Fibroblast of mammary gland (primary cell): ENCODE data around the gene EP400.
"Not testable (repeated sequence)": the region's sequence is repeated elsewhere in the genome, so short reads cannot be mapped to it uniquely, and the experiment has no call there.

Experiments used
- DNase-seq: peaks from one replicate; pipeline ENCODE4 v3.0.0-alpha.2; 2010; ENCODE audit warnings: low read depth
- H3K4me3 ChIP-seq: 2 replicates; pipeline ENCODE4 v1.5.1; 2011; ENCODE audit warnings: low read depth, mild to moderate bottlenecking, low read length, moderate library complexity; ENCODE audit not compliant: control insufficient read depth
- CTCF ChIP-seq: conservative IDR thresholded peaks from 2 replicates; pipeline ENCODE4 v1.5.1; 2011; ENCODE audit warnings: low read depth, low read length, inconsistent platforms; ENCODE audit not compliant: control insufficient read depth, insufficient read depth

Gene EP400

GRCh38 chr12:131943389-131943788, 6.4 kb upstream of the EP400 start:
- no peak overlapping the region for H3K4me3 ChIP-seq
- TF ChIP-seq CTCF = no peak
- no peak for DNase-seq

GRCh38 chr12:131943876-131944275, 5.9 kb upstream of the EP400 start:
- no peak for DNase-seq
- no peak overlapping the region for H3K4me3 ChIP-seq
- no peak for TF ChIP-seq CTCF

- no peak overlapping the region for H3K4me3 ChIP-seq
- DNase-seq = no peak
- TF ChIP-seq CTCF = no peak
Measured at GRCh38 chr12:131944601-131945251, 5.0 kb upstream of the EP400 start.

- H3K4me3 ChIP-seq = no peak overlapping the region
- DNase-seq = no peak
- TF ChIP-seq CTCF = no peak
Measured at GRCh38 chr12:131946757-131947156, 3.0 kb upstream of the EP400 start.

GRCh38 chr12:131947482-131948027, 2.2 kb upstream of the EP400 start:
- TF ChIP-seq CTCF = no peak
- H3K4me3 ChIP-seq = no peak overlapping the region
- DNase-seq = no peak

- no peak overlapping the region for H3K4me3 ChIP-seq
- no peak for TF ChIP-seq CTCF
- no peak for DNase-seq
Measured at GRCh38 chr12:131948166-131948712, 1.5 kb upstream of the EP400 start.

GRCh38 chr12:131948713-131949430, 870 bp upstream of the EP400 start:
- not testable (repeated sequence) for DNase-seq
- H3K4me3 ChIP-seq = peak overlapping the region; percentile 57
